NCI-H2196 (cell line): ENCODE data around the gene ITPA.

Source experiments
- DNase-seq: peaks from one replicate; lab custom pipeline; 2025; ENCODE audit not compliant: unreplicated experiment; lab: John Stamatoyannopoulos, UW

ITPA gene

GRCh38 chr20:3243718-3244358, 34.5 kb downstream of the ITPA start:
- no peak for DNase-seq

- no peak for DNase-seq
These were observed 35.3 kb downstream of the ITPA start for GRCh38 chr20:3244613-3245012.

GRCh38 chr20:3245156-3245555, 35.9 kb downstream of the ITPA start:
- no peak for DNase-seq

GRCh38 chr20:3245711-3246110, 36.4 kb downstream of the ITPA start:
- no peak for DNase-seq

GRCh38 chr20:3246682-3247081, 37.4 kb downstream of the ITPA start:
- DNase-seq, result no peak

DNA sequence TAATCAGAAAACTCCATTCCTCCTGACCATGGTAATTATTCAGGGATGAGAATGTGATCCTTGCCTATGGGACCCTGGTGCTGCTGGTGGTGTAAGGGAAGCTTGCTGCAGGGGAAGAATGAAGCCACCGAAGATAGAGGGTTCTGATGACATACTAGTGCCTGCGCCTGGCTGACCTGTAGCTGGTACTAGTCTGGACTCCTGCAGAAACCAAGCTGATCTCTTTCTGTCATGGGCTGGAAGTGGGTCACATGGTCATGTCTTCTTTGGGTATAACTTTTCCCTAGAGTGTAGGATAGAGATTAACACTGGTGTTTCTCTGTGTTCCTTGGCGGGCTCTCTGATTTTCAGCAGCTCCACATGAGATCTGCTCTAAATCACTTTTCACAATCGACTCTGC, 38.3 kb downstream of the ITPA start:
- DNase-seq, result no peak

DNA sequence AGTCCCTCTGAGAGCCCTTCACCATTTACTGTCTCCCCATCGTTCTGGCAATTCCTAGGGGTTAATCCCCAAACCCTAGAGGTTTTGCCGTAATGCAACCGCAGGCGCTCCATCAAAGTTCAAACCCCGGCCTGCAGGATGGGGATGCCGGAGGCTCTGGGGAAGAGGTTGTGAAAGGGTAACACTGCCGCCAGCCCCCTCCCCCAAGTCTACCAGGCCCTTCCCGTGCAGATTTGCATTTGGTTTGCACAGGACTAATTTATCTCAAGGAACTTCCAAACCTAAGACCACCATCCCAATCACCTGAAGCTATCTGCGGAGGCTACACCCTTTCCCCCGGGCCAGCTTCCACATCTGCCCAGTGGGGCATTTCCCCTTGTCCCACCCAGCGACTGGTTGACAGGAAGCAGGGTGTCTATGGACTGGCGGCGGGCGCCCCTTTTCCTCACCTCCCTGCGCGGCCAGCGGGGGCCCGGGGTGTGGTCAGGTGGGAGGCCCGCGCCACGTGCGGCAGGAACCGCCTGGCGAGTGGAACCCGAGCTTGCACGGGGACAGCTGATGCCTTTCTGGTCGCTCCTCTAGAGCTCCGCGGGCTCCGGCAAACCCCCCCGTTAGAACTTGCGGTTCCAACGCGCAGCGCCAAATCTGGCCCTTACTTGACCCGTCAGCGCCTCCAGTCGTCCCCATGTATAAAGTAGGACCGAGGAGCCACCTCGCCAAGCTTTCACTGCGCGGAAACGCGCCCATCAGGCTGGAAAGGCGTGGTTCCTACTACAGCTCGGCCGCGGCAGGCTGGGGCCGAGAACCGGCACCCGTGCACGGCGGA, 39.1 kb downstream of the ITPA start:
- no peak for DNase-seq

DNA sequence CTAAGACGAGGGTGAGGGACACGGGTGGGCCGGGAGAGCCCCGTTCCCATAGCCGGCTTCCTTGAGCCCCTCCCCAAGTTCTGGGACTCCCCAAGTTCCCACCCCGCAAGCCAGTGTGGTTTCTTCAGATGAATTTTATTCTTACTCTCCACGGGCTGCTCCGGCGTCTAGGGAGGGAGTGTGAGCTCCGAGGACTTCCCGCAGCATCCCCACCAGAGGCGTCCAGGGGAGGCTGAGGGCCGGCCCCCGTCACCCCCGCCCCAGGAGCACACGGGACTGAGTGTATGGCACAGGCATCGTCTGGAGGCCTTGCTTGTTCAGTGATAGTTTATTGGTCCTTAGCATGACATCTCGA, 39.7 kb downstream of the ITPA start:
- no peak for DNase-seq

DNA sequence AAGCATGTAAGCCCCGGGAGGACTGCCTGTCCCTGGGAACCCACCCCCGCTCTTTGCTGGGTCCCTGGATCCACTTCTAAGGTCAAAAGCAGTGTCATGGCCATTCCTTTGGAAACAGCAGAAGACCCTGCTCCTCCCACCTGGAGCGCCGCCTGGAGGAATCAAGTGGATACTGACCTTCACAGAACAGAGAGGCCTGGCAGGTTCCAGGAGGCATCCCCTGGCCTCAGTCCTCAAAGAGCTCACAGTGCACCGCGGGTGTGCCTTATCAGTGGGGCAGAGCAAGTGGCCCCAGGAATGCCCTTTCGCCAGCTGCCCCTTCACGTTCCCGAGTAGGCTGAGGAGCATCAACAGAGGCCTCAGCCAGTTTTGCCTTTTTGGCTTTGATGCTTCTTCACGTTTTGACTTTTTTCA, 40.8 kb downstream of the ITPA start:
- DNase-seq, result no peak

DNA sequence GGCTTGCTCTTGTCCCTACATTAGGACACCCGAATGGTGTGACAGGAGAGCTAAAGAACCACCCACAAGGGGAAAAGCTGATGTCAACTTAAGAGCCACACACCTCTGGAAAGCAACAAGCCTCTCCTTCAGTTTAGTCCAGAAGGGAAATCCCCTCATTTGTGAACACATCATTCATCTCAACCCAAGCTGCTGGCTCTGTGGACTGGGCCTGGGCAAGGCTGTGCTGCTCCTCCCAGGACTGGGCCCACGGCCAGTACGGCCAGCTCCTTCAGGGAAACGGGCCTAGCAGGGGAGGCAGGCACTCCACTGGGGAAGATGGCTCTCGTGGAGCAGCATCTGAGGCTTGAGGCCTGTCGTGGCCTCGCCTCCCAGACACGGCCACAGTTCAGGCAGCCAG, 42.5 kb downstream of the ITPA start:
- DNase-seq, result peak; percentile 36

GRCh38 chr20:3255728-3256127, 46.4 kb downstream of the ITPA start:
- no peak for DNase-seq

- DNase-seq, result no peak
These were observed 49.1 kb downstream of the ITPA start for GRCh38 chr20:3258429-3258828.

DNA sequence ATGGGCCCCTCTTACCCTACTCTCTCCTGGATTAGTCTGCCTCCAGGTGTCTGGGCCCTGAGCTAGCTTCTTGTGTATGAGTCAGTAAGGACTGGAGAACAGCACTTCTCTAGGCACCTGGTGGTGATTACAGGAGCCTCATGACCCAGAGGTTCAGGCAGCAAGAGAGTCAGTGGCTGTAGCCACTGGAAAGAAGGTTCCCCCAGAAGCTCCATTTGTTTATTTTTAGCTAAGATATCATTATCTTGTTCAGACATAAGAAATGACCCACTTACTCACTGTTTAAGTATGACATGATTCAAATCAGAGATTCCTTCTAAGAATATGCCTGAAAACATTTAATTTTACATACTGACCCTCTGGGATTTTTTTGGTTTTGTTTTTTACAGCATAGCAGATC, 53.3 kb downstream of the ITPA start:
- DNase-seq, result no peak

GRCh38 chr20:3270051-3270450, 60.8 kb downstream of the ITPA start:
- no peak for DNase-seq

GRCh38 chr20:3273371-3273770, 64.1 kb downstream of the ITPA start:
- no peak for DNase-seq
